Coronary artery (tissue), 2 donors: ENCODE results near the gene ASH1L.
"Not testable (repeated sequence)": the region's sequence is repeated elsewhere in the genome, so short reads cannot be mapped to it uniquely, and the experiment has no call there.

Source experiments
- DNase-seq: peaks from one replicate; pipeline ENCODE4 v3.0.0-alpha.2; 2017; ENCODE audit warnings: low spot score
- H3K27ac ChIP-seq, 2 donors: fragments of 200-600 bp; sonication (generic); one replicate each; pipeline ENCODE4 v1.5.1; 2016 to 2019
- H3K4me3 ChIP-seq: fragments of 200-600 bp; sonication (generic); 2 replicates; pipeline ENCODE4 v1.5.1; 2016; ENCODE audit warnings: mild to moderate bottlenecking, moderate library complexity
- CTCF ChIP-seq: fragments of 200-600 bp; sonication (generic); IDR thresholded peaks from one replicate; pipeline ENCODE4 v1.5.1; 2019; ENCODE audit warnings: antibody characterized with exemption

Gene ASH1L

GRCh38 chr1:155410931-155411330 is 151.7 kb downstream of the ASH1L start:
- no peak for TF ChIP-seq CTCF
- H3K4me3 ChIP-seq = no peak overlapping the region
- no peak for DNase-seq
- no peak overlapping the region for H3K27ac ChIP-seq

- DNase-seq = no peak
- Histone ChIP-seq H3K4me3 (no peak overlapping the region), H3K27ac (no peak overlapping the region)
- no peak for TF ChIP-seq CTCF
These were observed 165.6 kb downstream of the ASH1L start for GRCh38 chr1:155396874-155397476.

GRCh38 chr1:155392898-155393411 is 169.6 kb downstream of the ASH1L start:
- TF ChIP-seq CTCF = no peak
- no peak overlapping the region for H3K4me3 ChIP-seq
- no peak for DNase-seq
- H3K27ac ChIP-seq = no peak overlapping the region

- DNase-seq = no peak
- Histone ChIP-seq H3K27ac (no peak overlapping the region), H3K4me3 (no peak overlapping the region)
- TF ChIP-seq CTCF = no peak
These were observed 172.8 kb downstream of the ASH1L start for GRCh38 chr1:155389826-155390225.

GRCh38 chr1:155385836-155386235 is 176.8 kb downstream of the ASH1L start:
- not testable (repeated sequence) for H3K27ac ChIP-seq, DNase-seq, H3K4me3 ChIP-seq

- no peak for DNase-seq
- Histone ChIP-seq H3K27ac (no peak overlapping the region), H3K4me3 (no peak overlapping the region)
- no peak for TF ChIP-seq CTCF
These were observed 179.2 kb downstream of the ASH1L start for GRCh38 chr1:155383406-155383805.

- DNase-seq = no peak
- H3K27ac ChIP-seq = peak overlapping the region; percentile 43 to 71
- peak overlapping the region; percentile 40 for H3K4me3 ChIP-seq
- TF ChIP-seq CTCF = no peak
These were observed 182.9 kb downstream of the ASH1L start for GRCh38 chr1:155379631-155380090.
